Frontal cortex (tissue), 4 donors: ENCODE results near the gene NLRC5. TPM values are rescaled to one million over a fixed set of nuclear protein-coding genes. Genes with fewer than 3 reads are reported as not detected.
"Not testable (repeated sequence)": the region's sequence is repeated elsewhere in the genome, so short reads cannot be mapped to it uniquely, and the experiment has no call there.

Source experiments
- DNase-seq, 2 donors: peaks; one replicate each; pipeline ENCODE4 v3.0.0; 2012; ENCODE audit warnings: low spot score in 2 of 2
- FAIRE-seq: peaks from 2 replicates; lab custom pipeline; 2012; peaks lifted over from hg19 to GRCh38; lab: Jason Lieb, UNC
- total RNA-seq: library from RNA; depleted of rRNA; stranded (reverse); fragments of >200 nt; gene quantifications from one replicate; pipeline ENCODE4 v1.2.3, GENCODE V29; 2014
- donor health status: control.
- donor health status: control.
- donor health status: control.

NLRC5 gene
- total RNA-seq, 1 donor from 2014 or later = 0.41 TPM

DNA sequence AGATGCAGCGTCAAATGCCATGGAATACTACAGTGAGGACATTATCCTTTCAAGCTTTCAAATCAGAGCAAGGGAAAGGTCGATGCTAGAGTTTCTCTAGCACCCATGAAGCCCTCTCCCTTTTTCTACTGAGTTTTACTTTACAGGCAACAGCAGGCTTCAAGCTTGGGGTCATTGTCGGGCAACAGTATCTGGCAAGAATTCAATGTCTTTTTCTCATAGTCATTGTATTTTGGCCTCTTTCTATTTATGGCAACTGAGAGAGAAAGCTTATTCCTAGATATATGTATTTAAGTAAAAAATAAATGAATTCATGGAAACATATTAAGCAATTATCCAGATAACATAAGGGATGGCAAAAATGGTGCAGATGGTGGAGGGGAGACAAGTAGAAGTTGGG lies 28.0 kb upstream of the NLRC5 start:
- FAIRE-seq = no peak

DNA sequence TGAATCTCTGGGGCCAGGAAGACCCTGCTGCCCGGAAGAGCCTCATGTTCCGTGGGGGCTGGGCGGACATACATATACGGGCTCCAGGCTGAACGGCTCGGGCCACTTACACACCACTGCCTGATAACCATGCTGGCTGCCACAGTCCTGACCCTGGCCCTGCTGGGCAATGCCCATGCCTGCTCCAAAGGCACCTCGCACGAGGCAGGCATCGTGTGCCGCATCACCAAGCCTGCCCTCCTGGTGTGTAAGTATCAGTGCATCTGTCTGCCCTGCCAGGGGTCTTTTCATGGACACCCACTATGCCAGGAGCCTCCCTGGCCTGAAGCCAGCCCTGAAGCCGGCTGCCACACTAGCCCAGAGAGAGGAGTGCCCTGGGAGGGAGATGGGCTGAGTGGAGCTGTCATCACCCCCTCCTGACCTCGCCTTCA lies 27.5 kb upstream of the NLRC5 start, which contains the start of gene CETP:
TSS of gene CETP (plus strand) at position 100 of the 431 bp plus-strand sequence. CDS start at position 130, 30 bp downstream.
- no peak for FAIRE-seq
- DNase-seq = no peak

More for the DNA sequence above, 28.0 kb upstream of the NLRC5 start:
- no peak for DNase-seq

DNA sequence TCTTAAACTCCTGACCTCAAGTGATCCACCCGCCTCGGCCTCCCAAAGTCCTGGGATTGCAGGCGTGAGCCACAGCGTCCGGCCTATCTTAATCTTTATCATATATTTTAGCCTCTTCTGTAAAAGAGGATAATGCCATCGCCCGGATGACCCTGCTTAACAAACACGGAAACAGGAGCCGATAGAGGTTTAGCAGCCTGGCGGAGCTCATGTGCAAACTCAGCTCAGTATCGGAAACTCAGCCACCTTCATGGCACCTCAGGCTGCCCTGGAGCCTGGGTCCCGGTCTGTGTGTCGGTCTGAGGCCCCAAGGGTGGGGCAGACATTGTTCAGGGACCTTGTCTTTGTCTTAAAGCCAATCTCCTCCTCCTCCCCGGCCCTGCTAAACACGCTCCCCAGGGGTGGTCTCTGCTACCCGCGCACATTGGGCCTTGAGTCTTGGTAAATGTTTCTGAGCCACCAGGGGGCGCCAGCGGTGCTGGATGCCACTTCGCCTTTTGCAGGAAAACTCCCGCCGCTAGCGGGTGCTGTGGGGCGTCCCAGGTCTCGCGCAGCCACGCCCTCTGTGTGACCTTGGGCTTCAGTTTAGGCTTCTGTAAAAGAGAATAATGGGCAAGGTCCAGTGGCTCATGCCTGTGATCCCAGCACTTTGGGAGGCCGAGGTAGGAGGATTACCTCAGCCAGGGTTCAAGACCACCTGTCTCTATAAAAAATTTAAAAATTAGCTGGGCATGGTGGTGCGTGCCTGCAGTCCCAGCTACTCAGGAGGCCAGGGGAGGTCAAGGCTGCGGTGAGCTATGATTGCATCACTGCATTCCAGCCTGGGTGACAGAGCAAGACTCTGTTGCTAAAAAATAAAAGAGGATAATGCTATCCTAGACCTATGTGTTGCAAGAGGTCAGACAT lies 24.9 kb upstream of the NLRC5 start:
- FAIRE-seq (no peak), DNase-seq (peak in 1 of 2 donors; percentile 68)

DNA sequence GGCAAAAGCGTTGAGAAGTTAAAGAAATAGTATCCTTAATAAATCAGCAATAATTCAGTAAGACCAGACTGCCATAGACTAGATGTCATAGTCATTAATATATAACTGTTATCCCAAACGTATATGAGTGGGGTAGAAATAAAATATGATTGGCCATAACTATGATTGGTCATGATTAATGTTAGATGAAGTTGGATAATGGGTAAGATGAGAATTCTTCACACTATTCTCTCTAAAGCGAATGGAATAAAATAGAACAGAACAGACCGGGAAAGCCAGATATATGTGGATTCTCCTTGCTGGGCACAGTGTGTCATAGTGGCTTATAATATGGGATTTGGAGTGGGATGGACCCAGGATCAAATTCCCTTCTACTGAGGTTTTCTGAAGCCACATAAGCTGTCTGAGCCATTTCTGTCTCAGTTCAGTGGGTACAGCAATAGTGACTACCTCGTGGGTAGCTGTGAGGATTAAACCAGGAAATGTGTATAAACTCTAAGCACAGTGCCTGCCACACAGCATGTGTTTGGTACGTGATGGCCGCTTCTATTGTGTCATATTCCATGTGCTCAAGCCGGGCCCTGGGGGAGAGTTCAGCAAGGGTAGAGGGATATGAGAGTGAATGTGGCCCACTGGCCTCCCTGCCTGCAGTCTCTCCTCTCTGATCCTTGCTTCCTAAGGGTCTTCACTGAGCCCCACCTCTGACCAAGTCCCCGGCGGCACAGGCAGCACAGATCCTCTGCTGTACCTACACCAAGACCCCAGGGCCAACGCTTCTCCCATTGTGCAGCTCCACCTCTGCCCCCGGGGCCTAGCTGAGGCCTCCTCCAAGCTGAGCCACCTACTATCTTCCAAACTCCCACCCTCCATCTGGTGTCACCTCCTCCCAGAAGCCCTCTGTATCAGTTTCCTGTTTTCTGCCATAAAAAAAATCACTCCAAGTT lies 23.9 kb upstream of the NLRC5 start:
- DNase-seq (no peak), FAIRE-seq (no peak)

DNA sequence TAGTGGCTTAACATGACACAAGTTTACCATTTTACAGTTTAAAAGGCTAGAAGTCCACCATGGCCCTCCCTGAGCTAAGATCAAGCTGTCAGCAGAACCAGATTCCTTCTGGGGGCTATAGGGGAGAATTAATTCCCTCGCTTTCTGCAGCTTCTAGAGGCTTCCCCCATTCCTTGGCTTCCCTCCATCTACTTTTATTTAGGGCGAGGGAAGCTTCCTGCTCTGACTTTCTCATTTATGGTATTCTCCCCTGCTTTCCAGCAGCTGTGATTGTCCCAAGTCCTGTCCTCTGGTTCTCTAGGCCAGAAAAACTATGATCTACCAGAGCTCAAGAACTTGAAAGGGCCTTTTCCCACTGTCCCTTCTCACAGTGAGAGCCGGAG lies 23.3 kb upstream of the NLRC5 start:
- no peak for DNase-seq
- FAIRE-seq = no peak

DNA sequence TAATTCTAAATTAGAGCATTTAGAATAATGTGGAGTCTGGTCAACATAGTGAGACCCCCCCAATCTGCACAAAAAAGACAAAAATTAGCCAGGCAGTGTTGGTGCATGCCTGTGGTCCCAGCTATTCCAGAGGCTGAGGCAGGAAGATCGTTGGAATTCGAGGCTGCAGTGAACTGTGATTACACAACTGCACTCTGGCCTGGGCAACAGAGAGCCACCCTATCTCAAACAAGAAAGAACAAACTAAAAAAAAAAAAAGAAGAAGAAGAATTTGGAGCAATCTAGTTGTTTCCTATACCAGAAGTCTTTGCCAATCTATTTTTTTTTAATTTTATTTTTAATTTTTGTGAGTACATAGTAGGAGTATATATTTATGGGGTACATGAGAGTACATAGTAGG lies 21.6 kb upstream of the NLRC5 start:
- no peak for FAIRE-seq
- DNase-seq = no peak

DNA sequence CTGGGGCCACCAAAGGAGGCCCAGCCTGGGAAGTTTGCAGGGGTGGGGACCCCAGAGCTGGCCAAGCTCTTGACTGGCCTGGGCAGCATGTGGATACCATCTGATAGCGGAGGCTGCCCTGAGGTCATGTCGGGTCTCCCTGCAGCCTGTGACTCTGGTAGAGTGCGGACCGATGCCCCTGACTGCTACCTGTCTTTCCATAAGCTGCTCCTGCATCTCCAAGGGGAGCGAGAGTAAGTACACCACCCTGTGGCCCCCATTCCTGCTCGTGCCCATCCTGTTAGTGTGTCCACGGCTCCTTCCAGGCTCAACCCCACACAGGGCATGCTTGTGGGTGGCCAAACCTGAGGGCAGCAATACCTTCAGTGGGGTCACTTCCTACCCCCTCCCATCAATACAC lies 19.6 kb upstream of the NLRC5 start:
- FAIRE-seq = no peak
- DNase-seq = no peak

DNA sequence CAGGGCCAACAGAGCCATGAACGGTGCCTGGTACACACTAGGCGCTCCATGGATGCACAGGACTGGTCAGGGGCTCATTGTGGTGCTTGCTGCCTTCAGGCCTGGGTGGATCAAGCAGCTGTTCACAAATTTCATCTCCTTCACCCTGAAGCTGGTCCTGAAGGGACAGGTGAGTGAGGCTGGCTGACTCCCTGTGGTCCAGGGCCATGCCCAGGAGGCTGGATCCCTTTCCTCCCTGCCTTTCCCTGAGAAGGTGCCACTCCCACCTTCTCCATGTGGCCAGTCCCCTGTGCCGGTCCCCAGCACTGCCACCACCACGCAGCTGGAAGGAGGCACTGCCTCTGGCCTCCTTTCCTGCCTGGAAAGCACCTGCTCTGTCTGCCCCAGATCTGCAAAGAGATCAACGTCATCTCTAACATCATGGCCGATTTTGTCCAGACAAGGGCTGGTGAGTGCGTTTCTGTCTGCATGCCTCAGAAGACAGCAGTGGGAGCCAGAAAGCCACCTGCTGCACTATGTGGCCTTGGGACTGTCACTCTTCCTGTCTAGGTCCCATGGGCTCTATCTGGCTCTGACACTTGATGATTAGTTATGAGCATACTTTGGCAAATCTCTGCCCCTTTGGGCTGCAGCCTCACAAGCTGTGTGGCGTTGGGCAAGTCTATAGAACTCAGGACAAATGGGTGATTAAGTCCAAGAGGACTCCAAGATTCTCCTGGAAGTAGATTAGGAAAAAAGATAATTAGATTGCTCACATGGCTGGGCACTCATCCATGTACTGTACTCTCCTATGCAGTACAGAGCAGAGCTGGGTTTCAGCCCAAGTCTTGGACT lies 18.2 kb upstream of the NLRC5 start:
- DNase-seq (no peak), FAIRE-seq (no peak)

DNA sequence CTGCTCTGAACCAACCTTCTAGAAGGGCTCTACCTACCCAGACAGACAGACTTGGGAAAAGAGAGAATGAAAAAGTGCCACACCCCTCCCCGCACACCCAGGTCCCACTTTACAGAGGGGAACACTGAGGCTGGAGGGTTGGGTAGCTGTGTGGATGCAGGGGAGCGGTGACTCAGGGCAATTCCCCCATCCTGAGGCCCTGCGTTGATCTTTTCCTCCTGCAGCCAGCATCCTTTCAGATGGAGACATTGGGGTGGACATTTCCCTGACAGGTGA lies 17.7 kb upstream of the NLRC5 start:
- DNase-seq (no peak), FAIRE-seq (no peak)

DNA sequence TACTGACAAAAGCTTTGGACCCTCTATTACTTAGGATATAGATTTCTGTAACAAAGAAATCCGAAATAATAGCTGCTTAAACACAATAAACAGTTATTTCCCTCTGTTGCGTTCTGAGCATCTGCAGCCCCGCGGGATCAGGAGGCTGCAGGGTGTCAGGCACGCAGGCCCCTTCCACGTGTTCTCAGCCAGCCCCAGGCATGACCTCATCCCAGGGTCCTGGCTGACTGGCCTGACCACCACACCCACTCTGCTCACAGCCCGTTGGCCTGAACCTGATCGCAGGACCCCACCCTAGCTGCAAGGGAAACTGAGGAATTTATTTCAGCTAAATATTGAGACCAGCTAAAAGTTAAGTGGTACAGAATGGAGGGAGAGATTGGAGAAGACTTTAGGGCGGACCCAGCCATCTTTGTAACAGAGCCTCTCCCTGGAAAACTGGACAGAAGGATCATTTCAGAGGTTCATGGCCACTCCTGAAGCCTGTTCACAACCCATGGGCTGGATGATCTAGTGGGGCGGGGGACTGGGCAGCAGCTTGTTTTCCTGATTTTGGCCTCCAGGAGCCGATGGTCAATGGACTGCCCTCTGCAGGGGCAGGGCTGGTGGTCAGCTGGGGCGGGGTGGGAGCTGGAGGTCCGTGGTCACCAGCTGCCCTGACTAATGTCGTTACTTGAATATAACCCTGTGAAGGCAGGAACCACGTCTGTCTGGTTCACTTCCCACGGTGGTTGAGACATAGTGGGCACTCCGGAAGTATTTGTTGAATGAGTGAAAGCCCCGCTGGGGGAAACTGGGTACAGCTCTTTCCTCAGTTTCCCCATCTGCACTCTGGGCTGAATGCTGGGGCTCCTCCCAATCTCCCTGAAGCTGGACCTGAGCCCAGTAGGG lies 16.7 kb upstream of the NLRC5 start:
- FAIRE-seq = no peak
- DNase-seq = no peak

DNA sequence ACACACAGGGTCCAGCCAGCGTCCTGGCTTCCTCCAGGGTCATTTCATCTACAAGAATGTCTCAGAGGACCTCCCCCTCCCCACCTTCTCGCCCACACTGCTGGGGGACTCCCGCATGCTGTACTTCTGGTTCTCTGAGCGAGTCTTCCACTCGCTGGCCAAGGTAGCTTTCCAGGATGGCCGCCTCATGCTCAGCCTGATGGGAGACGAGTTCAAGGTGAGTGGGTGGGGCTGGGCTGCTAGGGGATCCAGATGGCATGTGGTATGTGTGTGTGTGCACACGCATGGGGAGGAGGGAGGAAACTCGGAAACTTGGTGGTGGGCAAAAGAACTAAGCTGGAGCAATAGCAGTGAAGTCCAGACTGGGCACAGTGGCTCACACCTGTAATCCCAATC lies 16.1 kb upstream of the NLRC5 start:
- FAIRE-seq = no peak
- DNase-seq = no peak

DNA sequence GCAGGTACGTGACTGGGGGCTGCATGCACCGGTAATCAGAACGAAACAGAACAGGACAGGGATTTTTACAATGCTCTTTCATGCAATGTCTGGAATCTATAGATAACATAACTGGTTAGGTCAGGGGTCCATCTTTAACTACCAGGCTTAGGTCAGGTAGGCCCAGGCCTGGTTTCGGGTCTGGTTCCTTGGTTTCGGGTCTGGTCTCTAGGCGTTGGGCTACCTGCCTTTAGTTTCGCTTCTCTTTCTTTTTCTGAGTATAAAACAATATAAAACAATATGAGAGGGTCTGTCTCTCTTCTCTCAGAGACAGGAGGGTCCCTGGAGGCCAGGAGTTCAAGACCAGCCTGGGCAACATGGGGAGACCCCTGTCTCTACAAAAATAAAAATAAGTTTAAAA lies 15.5 kb upstream of the NLRC5 start:
- not testable (repeated sequence) for DNase-seq, FAIRE-seq

DNA sequence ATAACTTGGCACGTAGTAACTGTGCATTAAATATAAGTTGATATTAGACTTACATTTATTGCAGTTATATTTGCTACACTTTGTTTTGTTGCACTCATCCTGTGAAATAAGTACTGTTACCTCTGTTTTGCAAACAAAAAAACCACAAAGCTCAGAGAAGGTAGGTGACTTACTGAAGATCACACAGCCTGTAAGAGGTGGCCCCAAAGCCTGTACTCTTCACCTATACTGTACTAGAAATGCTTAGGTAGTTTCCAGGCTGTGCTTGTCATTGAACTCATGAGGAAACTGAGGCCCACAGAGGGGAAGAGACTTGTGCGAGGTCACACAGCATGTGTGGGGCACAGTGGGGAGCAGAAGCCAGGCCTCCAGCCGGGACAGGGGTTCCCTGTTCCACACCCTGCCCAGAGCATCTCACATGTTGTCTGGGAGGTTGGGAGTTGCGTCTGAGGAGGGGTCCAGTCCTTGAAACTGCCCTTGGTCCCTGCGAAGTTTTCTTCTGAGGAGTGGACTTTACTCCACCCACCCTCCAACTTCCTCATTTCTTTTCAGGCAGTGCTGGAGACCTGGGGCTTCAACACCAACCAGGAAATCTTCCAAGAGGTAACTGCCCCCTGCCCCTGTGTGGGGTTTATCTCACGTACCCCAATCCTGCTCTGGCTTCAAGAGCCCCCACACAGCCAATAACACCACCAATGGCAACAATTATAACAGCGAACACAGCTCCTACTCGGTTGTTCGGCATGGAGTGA lies 14.6 kb upstream of the NLRC5 start:
- DNase-seq = no peak
- FAIRE-seq = no peak

DNA sequence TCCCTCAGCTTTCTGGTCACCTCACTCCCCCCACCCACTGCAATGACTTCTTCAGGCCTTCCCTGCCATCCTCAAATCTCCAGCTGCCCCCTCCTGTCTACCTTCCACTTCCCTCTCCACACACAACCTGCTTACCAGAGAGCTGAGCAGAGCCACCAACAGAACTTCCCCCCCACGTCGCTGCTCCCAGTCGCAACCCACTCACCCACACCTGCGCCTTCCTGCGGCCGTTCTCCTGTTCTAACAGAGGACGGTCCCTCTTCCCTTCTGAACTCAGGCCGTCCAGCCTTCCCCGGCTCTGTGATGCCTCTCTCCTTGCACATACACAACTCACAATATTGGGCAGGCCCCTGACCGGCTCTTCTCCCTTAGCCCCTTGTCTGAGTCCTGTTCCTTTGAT lies 13.6 kb upstream of the NLRC5 start:
- FAIRE-seq = no peak

DNA sequence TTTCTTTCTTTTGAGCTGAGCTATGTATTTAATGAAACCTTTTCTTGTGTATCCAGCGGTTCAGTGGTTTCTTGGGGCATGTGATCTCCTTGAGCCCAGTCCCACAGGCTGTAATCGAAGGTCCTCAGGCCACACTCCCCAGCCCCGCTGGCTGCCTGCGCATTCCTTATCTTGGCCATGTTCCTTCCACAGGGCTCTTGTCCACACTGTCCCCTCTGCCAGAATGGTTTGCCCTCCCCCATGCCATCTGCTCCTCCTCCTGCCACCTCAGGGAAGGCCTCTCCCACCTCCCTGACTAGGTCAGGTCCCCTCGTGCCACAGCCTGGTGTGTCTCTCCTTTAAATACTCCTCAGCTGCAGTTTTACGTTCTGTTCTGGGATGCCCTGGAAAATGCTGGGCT lies 12.1 kb upstream of the NLRC5 start:
- FAIRE-seq = no peak
- DNase-seq = no peak

More for the DNA sequence above, 13.6 kb upstream of the NLRC5 start:
- DNase-seq = no peak

DNA sequence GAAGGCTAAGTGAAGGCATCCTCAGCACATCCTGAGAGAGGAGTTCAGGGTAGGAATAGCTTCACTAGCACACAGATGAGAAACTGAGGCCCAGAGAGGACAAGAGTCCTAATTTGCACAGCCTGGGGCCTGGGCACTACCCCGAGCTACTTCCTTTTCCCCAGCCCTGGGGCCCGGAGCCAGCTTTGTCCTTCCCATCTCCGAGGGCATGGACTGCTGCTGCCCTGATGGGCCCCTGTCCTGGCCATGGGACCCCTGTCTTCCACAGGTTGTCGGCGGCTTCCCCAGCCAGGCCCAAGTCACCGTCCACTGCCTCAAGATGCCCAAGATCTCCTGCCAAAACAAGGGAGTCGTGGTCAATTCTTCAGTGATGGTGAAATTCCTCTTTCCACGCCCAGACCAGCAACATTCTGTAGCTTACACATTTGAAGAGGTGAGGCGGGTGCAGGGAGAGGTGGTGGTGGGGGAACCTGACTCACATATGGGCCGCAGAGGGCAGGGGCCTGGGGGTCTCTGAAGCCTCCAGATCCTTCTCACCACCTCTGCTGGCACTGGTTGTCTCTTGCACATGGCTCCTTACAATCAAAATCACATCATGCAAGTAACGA lies 11.4 kb upstream of the NLRC5 start:
- no peak for FAIRE-seq

DNA sequence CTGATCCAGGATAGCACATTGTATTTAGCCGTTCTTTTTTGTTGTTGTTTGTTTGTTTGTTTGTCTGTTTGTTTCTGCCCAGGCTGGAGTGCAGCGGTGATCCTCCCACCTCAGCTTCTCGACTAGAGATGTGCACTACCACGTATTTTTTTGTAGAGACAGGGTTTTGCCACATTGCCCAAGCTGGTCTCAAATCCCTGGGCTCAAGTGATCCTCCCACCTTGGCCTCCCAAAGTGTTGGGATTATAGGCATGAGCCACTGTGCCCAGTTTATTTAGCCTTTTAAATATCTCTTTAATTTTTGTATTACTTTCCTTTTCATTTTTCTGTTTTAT lies 9.2 kb upstream of the NLRC5 start:
- FAIRE-seq (no peak), DNase-seq (no peak)

More for the DNA sequence above, 11.4 kb upstream of the NLRC5 start:
- DNase-seq = no peak
